Measurements from ENCODE around the gene HDAC1.
A peak's percentile ranks its signal among the peaks of the same experiment; 100 is the strongest.

Gene HDAC1

DNA sequence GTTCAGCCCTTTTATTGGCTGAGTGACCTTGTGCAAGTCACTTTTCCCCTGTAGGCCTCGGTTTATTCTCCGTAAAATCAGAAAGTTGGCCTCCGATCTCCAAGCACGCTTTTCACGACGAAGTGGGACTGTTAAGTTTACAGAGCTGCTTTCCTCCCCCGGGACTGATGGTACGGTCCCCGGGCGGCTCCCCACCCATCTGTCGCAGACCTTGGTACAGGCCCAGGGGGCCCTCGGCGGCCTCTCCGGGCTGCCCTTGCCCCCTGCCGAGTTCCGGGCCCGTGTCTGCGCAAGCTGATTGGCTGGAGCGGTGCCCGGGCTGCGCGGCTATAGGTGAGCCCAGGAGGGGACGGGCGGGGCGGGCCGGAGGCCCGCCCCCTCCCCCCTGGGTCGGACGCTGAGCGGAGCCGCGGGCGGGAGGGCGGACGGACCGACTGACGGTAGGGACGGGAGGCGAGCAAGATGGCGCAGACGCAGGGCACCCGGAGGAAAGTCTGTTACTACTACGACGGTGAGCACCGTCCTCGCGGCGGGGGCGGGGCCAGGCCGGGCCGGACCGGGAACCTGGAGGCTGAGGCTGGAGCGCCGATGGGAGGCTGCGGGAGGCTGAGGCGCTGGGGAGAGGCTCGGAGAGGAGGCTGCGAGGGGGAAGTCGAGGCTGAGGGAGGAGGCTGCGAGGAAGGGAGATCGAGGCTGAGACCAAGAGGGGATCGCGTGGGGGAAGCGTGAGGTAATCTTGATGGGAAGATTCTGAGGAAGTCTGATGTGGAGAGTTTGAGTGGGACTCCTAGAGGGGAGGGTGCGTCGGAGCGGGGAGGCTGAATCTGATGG is at the start of gene HDAC1:
TSS of gene HDAC1 (plus strand) at position 376 of the 831 bp plus-strand sequence. CDS start at position 463, 87 bp downstream.
- TF ChIP-seq, protein P1, sequence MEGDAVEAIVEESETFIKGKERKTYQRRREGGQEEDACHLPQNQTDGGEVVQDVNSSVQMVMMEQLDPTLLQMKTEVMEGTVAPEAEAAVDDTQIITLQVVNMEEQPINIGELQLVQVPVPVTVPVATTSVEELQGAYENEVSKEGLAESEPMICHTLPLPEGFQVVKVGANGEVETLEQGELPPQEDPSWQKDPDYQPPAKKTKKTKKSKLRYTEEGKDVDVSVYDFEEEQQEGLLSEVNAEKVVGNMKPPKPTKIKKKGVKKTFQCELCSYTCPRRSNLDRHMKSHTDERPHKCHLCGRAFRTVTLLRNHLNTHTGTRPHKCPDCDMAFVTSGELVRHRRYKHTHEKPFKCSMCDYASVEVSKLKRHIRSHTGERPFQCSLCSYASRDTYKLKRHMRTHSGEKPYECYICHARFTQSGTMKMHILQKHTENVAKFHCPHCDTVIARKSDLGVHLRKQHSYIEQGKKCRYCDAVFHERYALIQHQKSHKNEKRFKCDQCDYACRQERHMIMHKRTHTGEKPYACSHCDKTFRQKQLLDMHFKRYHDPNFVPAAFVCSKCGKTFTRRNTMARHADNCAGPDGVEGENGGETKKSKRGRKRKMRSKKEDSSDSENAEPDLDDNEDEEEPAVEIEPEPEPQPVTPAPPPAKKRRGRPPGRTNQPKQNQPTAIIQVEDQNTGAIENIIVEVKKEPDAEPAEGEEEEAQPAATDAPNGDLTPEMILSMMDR (IDR thresholded peaks at IDR 0.05; ENCODE audit: borderline replicate concordance, insufficient read depth, low read depth, low read length) = no peak
- H3K4me3 ChIP-seq (ENCODE audit: low read depth, low read length) = peak within 1 kb of the TSS; percentile 94

DNA sequence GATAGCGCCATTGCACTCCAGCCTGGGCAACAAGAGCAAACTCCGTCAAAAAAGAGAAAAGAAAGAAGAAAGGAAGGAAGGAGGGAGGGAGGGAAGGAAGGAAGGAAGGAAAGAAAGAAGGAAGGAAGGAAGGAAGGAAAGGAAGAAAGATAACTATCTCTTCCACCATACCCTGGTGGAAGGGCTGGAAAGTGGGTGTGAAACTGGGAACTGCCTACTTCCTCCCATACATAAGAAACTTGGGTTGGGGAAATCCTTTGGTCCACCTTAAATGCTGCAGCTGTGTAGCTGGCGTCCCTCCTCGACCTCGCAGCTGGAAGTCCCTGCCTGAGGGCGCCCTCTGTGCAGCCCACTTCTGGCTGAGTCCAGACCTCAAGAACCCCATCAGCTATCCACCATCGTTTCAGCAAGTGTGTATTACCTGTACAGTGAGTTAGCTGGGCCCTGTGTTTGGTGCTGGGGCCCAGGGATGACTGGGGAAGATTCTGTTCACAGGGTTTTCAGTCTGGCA is 49.5 kb upstream of the HDAC1 start:
- TF ChIP-seq, protein P1 (IDR thresholded peaks at IDR 0.05; ENCODE audit: borderline replicate concordance, insufficient read depth, low read depth, low read length) = no peak
- H3K4me3 ChIP-seq (ENCODE audit: low read depth, low read length) = no peak overlapping the region

DNA sequence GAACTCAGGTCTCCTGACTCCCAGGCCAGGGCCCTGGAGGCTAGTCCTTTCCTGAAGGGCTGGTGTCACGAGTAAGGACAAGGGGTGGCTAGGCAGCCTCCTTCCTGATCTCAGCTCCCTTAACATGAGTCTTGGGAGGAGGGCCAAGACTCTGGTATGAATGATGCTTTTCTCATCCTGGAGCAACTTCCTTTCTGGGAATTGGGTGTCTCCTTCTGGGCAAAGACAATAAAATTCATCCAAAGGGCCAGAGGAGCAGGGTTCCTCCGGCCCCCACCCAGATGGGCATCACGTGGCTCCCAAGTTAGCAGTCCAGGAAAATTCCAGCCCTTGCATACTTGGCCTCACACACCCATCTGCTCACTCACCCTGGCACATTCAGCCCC is 45.0 kb upstream of the HDAC1 start, which contains the start of gene FAM167B:
TSS of gene FAM167B (plus strand) at position 335 of the 386 bp plus-strand sequence. CDS start 200 bp downstream, outside the sequence.
- H3K4me3 ChIP-seq (ENCODE audit: low read depth, low read length) = no peak within 1 kb of the TSS
- TF ChIP-seq, protein P1 (IDR thresholded peaks at IDR 0.05; ENCODE audit: borderline replicate concordance, insufficient read depth, low read depth, low read length) = no peak

DNA sequence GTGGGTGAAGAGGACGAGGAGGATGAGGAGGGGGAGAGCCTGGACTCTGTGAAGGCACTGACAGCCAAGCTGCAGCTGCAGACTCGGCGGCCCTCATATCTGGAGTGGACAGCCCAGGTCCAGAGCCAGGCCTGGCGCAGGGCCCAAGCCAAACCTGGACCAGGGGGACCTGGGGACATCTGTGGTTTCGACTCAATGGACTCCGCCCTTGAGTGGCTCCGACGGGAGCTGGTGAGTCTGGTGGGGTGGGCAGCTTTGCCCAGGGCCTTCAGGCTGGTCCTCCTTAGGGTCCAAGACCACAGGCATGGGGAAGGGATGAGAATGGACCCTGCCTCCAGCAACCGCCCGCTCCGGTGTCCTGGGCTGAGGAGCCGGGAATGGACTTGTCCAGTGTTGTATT is 44.4 kb upstream of the HDAC1 start:
- no peak overlapping the region for H3K4me3 ChIP-seq (ENCODE audit: low read depth, low read length)
- TF ChIP-seq, protein P1 (IDR thresholded peaks at IDR 0.05; ENCODE audit: borderline replicate concordance, insufficient read depth, low read depth, low read length) = no peak

DNA sequence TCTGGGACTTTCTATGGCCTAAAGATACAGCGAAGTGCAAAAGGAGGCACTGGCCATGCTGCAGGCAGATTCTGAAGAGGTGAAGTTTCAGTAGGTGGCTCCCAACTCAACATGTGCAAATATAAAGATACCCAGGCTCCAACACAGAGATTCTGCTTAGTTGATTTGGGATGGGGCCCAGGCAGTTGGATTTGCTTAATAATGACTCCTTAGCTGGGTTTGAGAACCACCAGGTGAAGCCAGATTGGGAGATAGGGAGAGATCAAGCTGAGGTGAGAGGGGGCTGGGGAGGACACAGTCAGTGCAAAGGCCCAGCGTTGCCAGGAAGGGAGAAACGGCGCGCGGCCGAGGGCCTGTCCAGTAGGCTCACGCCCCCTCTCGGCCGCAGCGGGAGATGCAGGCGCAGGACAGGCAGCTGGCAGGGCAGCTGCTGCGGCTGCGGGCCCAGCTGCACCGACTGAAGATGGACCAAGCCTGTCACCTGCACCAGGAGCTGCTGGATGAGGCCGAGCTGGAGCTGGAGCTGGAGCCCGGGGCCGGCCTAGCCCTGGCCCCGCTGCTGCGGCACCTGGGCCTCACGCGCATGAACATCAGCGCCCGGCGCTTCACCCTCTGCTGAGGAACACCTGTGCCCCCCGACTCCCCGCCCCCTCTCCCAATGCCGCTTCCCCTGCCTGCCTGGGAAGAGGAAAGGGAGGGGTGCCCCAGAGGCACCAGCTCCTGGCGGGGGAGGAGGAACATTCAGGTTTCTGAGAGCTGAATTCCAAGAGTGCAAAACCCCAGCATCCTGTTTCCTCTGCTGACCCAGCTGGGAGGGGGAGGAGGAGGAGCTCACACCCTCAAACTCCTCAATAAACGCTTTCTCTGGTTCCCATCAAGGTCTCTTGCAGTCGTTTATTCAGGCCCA is 43.6 kb upstream of the HDAC1 start:
- peak overlapping the region; percentile 21 for H3K4me3 ChIP-seq (ENCODE audit: low read depth, low read length)
- TF ChIP-seq, protein P1 (IDR thresholded peaks at IDR 0.05; ENCODE audit: borderline replicate concordance, insufficient read depth, low read depth, low read length) = peak; percentile 98

DNA sequence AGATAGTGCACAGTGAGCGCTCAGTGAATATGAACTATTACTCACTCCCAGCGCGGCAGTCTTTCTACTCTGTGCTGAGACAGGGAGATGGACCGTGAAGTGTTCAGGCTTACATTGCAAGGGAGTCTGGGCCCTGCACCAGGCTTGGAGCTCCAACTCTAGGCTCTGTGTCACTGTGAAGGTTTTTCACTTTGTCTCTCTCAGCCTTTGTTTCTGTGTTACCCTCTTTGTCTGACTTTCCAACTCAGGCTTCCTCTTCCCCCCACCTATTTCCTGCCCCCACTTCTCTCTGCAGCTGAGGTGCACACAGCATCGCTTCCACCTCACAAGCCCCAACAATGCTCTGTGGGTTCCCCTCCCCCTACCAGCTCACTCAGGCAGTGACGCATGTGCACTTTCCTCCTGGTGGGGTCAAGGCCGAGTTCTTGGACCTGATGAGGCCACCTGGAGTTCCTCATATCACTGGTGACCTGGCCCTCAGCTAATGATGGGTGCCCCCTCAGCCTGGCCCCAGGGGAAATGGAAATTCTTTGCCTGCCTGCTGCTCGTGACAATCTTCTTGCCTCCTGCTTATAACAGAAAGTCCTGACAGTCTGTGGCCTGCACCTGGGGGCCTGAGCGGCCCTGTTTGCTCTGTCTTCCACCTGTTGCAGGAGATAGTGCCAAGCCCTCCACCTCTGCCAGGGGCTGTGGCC is 41.9 kb upstream of the HDAC1 start:
- TF ChIP-seq, protein P1 (IDR thresholded peaks at IDR 0.05; ENCODE audit: borderline replicate concordance, insufficient read depth, low read depth, low read length) = no peak
- H3K4me3 ChIP-seq (ENCODE audit: low read depth, low read length) = peak overlapping the region; percentile 3
